HG03439 (cell line): ENCODE results near the gene ZNF500.
"Not testable (repeated sequence)": the region's sequence is repeated elsewhere in the genome, so short reads cannot be mapped to it uniquely, and the experiment has no call there.

ENCODE experiments used
- ATAC-seq: cut with Tn5 transposase; IDR thresholded peaks from one replicate; pipeline ENCODE4 v1.9.1; 2021; ENCODE audit warnings: mild to moderate bottlenecking, moderate library complexity; ENCODE audit not compliant: unreplicated experiment

Gene ZNF500

DNA sequence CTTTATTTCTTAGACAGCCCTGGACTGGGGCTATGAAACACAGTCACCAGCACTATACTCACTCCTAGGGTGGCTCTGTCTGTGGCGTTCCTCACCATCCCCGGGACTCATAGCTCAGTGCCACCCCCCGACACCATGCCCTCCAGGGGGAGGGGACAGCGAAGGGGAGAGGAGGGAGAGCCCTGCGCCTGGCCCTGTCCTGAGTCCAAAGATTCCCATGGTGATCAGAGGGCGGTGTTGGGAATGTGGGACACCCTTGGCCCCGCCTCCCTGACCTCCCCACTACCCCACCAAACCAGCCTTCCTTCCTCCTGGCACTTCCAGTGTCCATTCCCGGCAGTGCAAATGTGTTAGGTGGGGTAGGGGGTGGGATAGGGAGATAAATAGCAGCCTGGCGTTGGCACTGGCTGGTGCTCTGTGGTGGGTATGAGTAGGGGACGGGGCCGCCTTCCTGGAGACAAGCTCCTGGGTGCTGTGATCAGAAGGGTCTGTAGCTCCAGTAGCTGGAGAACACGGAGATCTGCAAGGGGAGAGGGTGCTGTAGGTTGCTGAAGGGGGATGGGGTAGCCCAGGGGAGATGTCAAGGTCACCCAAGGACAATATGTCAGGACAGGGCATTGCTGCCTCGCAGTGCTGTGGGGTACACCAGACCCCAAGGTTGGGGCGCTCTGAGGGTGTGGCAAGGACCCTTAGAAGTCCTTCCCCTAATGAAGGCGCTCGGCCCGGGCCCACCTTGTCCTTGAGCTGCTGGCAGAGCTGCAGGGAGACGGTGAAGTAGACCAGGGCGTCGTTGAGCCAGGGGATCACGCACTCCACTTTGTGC is 30.2 kb upstream of the ZNF500 start:
- ATAC-seq, result no peak

DNA sequence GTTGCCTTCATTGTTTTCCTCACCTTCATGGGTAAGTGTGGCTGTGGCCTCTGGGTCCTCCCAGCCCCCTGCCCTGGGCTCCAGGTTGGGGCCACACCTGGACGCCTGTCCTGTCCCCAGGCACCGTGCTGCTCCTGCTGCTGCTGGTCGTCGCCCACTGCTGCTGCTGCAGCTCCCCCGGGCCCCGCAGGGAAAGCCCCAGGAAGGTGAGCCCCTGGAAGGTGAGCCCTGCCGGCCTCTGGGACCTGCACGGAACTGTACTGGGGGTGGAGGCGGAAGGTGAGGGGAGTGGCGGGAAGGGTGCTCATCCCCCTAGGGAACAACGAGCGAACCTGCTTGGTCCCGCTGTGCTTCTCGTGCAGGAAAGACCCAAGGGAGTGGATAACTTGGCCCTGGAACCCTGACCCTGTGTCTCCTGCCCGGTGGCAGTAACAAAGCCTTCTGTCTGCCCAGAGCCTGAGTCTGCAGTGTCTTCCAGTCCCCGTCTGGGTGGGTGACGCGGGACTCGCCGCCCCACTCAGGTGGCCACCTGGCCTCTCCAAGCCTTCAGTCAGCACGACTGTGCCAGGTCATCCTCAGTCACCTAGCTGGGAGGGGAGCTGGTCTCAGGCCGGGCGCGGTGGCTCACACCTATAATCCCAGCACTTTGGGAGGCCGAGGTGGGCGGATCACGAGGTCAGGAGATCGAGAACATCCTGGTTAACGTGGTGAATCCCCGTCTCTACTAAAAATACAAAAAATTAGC is 29.0 kb upstream of the ZNF500 start:
- no peak for ATAC-seq

DNA sequence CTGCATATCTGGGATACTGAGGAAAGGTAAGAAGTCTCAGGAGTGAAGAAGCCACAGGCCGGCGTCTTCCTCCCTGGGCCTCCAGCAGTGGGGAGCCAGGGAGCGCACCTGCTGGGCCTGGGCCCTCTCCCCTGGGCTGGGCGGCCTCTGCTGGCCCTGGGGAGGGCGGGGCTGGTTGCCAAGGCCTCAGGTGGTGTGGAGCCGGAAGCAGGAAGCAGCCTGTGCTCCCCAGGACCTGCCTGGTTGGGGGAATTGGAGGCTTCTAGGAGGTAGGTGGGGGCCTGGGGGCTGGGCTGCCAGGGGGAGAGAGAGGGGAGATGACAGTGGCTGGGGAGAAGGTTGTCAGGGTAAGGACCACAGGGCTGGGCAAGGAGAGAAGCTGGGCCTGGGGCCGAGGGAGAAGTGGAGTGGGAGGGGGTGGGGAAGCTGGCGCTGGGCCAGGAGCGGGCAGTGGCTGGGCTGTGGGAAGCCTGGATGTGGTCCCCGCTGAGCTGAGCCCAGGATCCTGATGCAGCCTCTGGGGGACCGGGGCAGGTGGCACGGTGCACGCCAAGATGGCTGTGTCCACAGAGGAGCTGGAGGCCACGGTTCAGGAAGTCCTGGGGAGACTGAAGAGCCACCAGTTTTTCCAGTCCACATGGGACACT is 28.3 kb upstream of the ZNF500 start, which contains the start of gene SMIM22:
Gene SMIM22, plus strand, starts transcription at position 189 of the 647 bp plus-strand sequence. Its CDS starts 366 bp downstream, at position 555.
- no peak for ATAC-seq

DNA sequence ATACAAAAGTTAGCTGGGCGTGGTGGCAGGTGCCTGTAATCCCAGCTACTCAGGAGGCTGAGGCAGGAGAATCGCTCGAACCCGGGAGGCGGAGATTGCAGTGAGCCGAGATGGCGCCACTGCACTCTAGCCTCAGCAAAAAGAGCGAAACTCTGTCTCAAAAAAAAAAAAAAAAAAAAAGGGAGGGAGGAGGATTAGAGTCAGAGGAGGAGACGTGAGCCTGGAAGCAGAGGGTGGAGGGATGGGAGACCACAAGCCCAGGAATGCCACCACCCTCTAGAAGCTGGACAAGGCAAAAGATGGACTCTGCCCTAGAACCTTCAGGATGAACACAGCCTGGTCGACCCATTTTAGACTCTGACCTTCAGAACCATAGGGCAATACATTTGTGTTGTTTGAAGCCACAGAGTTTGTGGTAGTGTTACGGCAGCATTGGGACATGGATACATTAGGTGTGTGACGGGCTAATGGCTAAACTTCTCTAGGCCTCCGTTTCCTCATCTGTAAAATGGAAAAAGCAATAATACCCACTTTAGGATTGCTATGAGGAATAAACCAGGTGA is 26.1 kb upstream of the ZNF500 start:
- no peak for ATAC-seq

GRCh38 chr16:4790871-4791270 is 23.9 kb upstream of the ZNF500 start:
- ATAC-seq, result no peak

DNA sequence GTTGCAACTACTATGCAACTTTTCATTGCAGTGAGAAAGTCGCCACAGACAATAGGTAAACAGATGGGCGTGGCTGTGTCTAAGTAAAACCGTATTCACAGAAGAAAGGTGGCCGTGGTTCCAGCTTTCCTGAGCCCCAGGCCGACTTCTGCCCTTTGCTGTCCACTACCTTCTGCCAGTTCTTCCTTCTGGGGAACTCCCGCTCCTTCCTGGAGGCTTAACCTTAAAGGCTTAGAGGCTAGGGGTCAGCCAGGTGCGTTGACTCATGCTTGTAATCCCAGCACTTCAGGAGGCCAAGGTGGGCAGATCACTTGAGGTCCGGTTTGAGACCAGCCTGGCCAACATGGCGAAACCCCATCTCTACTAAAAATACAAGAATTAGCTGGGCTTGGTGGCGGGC is 23.3 kb upstream of the ZNF500 start:
- no peak for ATAC-seq

GRCh38 chr16:4788910-4789309 is 21.9 kb upstream of the ZNF500 start:
- no peak for ATAC-seq

DNA sequence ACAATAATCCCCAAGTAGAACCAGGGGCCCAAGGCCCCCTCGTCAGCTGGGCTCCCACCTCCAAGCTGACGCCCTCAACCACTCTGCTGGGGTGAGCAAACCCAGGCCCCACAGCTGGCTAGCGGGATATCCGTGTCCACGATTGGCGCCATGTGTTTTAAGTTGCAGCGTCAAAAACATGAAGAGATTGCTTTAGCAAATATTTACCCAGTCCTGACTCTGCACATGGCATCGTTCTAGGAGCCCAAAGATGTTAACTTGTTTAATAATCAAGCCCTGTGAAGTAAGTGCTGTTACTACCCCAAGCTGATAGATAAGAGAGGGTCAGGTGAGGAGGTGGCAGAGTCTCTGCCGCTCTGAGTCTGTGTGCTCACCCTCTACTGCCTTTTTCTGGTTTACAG is 21.5 kb upstream of the ZNF500 start:
- no peak for ATAC-seq

DNA sequence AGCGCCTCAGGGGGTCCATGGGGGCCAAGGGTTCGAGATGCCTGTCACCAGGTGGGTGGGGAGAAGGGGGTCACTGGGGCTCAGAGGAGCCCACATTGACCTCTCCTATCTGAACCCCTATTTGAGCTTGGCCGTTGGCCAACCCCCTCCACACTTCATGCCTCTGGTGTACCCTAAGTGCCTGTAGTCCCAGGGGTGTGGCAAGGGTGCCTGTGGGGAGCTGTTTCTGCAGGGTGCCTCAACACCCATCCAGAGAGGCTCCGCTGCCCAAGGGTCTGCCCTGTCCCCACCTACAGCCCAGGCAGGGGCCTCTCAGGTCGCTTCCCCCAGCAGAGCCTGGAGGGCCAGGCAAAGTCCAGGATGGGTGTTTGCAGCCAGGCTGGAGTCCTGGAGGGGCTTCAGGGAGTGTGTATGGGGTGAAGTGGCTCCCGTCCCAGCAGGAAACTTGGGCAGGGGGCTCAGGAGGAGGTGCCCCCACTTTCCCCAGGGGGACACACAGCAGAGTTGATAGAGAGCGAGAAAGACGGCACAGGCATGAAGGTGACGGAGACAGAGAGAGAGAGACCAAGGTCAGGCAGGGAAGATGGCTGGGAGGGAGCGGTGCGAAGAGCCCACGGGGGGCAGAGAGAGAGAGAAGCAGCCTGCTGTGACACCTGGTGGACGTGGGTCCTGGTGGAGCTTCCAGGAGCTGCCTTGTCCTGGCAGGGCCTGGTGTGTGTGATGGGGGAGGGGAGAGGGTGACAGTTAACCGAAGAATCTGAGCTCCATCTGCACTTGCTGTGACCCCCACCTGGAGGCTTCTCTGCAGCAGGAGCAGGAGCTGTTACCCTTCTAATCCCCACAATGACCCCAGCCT is 20.9 kb upstream of the ZNF500 start, which contains the start of gene SEPTIN12:
Gene SEPTIN12, minus strand, starts transcription at position 719 of the 856 bp plus-strand sequence. Its CDS starts 700 bp downstream, at position 19.
- no peak for ATAC-seq

DNA sequence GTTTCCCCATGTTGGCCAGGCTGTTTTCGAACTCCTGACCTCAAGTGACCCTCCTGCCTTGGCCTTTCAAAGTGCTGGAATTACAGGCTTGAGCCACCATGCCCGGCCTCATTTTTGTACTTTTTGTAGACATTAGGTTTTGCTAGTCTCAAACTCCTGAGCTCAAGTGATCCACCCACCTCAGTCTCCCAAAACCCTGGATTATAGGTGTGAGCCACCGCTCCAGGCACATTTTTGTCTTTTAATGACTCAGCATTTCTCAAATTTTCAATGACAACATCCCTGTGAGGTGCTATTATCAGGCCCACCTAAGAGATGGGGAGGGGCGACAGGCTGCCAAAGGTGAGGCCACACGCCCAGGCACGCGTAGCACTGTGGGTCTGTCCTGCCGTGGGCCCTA is 20.1 kb upstream of the ZNF500 start:
- no peak for ATAC-seq

GRCh38 chr16:4785758-4786433 is 18.9 kb upstream of the ZNF500 start:
- ATAC-seq, result no peak

- not testable (repeated sequence) for ATAC-seq
Observed at GRCh38 chr16:4784444-4784987, 17.6 kb upstream of the ZNF500 start.

GRCh38 chr16:4783951-4784336 is 17.0 kb upstream of the ZNF500 start:
- no peak for ATAC-seq

- ATAC-seq, result no peak
Observed at GRCh38 chr16:4783251-4783950, 16.4 kb upstream of the ZNF500 start.

DNA sequence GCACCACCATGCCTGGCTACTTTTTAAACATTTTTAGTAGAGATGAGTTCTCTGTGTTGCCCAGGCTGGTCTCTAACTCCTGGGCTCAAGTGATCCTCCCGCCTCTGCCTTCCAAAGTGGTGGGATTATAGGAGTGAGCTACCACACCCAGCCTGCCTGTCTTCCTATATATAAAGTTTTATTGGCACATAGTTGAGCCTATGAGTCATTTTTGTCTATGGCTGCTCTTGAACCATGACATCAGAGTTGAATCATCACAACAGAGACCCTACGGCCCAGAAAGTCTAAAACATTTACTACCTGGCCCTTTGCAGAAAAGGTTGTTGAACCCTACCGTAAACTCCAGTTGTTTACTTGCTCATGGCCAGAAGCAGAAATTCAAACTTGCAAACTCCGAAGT is 13.3 kb upstream of the ZNF500 start:
- no peak for ATAC-seq

- no peak for ATAC-seq
Observed at GRCh38 chr16:4778050-4778392, 11.1 kb upstream of the ZNF500 start.

DNA sequence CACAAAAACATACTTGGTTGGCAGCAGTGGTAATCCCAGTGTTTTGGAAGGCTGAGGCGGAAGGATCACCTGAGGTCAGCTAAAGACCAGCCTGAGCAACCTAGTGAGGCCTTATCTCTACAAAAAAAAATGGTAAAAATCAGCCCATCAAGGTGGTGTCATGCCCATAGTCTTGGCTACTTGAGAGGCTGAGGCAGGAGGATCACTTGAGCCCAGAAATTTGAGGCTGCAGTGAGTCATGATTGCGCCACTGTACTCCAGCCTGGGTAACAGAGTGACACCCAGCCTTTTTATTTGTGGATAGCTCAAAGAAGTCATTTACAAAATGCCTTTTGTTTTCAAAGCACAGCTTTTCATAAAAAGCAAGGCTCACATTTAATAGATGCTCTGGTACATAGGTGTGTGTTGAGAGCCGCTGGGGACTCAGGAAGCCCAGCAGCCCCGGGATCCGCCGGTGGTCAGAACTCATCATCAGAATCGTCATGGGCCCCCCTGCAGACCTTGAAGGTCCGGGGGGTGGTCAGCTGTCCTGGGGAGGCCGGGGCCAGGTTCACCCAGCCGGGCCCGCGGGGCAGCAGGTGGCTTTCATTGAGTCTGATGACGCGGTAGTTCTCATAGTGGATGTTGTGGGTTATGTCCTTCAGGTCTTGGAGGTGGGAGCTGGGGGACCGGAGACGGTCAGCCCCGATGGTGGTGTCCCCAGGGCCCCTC is 10.5 kb upstream of the ZNF500 start:
- no peak for ATAC-seq

GRCh38 chr16:4776141-4776705 is 9.3 kb upstream of the ZNF500 start:
- ATAC-seq, result no peak
